ENCODE results near the gene TYW3. TPM values are rescaled to one million over a fixed set of nuclear protein-coding genes. Genes with fewer than 3 reads are reported as not detected.

Gene TYW3
- total RNA-seq, 1 donor from 2014 or later = 4.3 TPM

GRCh38 chr1:74777525-74777924, 44.6 kb downstream of the TYW3 start:
- DNase-seq (ENCODE audit: low spot score) = no peak
- no peak overlapping the region for H3K4me3 Mint-ChIP-seq (ENCODE audit: unreplicated experiment)
- no peak overlapping the region for H3K27ac Mint-ChIP-seq (ENCODE audit: unreplicated experiment)
- no peak for TF ChIP-seq CTCF (IDR thresholded peaks at IDR 0.05)
- no peaks in the 10 kb centered on the region for H3K4me1 Mint-ChIP-seq (ENCODE audit: low read depth)
- peaks cover 27% of the 10 kb centered on the region for H3K27me3 Mint-ChIP-seq (ENCODE audit: low read depth)
- no peaks in the 10 kb centered on the region for H3K36me3 Mint-ChIP-seq (ENCODE audit: low read depth)
- H3K9me3 Mint-ChIP-seq (ENCODE audit: low read depth) = no peaks in the 10 kb centered on the region

DNA sequence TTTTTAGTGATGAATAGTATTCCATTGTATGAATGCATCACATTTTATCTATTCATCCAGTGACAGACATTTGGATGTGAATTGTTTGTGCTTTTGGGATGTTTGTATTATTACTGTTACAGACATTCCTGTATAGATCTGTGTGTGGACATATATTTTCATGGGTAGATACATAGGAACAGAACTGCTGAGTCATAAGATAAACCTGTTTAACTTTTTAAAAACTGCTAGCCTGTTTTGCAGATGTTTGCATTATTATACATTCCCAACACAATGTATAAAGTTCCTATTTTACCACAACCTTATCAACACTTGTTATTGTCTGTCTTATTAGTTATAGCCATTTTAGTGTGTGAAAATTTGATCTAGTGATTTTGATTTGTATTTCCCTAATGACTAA, 46.8 kb downstream of the TYW3 start:
- no peak overlapping the region for H3K4me3 Mint-ChIP-seq (ENCODE audit: unreplicated experiment)
- no peak overlapping the region for H3K27ac Mint-ChIP-seq (ENCODE audit: unreplicated experiment)
- no peak for TF ChIP-seq CTCF (IDR thresholded peaks at IDR 0.05)
- H3K36me3 Mint-ChIP-seq (ENCODE audit: low read depth) = no peaks in the 10 kb centered on the region
- H3K4me1 Mint-ChIP-seq (ENCODE audit: low read depth) = no peaks in the 10 kb centered on the region
- DNase-seq (ENCODE audit: low spot score) = no peak
- H3K9me3 Mint-ChIP-seq (ENCODE audit: low read depth) = no peaks in the 10 kb centered on the region
- H3K27me3 Mint-ChIP-seq (ENCODE audit: low read depth) = peaks cover 20% of the 10 kb centered on the region

DNA sequence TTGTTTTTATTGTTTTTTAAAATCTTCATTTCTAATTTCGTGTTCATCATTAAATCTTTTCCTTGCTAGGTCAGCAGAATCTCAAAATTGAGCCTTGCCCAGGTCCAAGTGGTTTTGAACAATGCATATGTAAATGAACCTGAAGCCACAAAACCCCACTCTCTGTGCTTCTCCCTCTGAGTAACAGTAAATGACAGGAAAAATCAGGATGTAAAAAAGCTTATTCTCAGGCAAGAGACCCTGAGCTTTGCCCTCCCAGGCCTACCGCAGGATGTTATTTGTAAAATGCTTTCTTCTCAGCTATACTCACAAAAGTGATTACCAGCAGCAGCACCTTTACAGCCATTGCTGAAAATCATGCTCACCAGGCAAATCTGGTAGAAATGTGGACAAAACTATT, 47.6 kb downstream of the TYW3 start:
- no peak for TF ChIP-seq CTCF (IDR thresholded peaks at IDR 0.05)
- H3K9me3 Mint-ChIP-seq (ENCODE audit: low read depth) = no peaks in the 10 kb centered on the region
- H3K4me1 Mint-ChIP-seq (ENCODE audit: low read depth) = no peaks in the 10 kb centered on the region
- no peak overlapping the region for H3K27ac Mint-ChIP-seq (ENCODE audit: unreplicated experiment)
- H3K36me3 Mint-ChIP-seq (ENCODE audit: low read depth) = no peaks in the 10 kb centered on the region
- H3K27me3 Mint-ChIP-seq (ENCODE audit: low read depth) = peaks cover 19% of the 10 kb centered on the region
- H3K4me3 Mint-ChIP-seq (ENCODE audit: unreplicated experiment) = no peak overlapping the region
- no peak for DNase-seq (ENCODE audit: low spot score)

DNA sequence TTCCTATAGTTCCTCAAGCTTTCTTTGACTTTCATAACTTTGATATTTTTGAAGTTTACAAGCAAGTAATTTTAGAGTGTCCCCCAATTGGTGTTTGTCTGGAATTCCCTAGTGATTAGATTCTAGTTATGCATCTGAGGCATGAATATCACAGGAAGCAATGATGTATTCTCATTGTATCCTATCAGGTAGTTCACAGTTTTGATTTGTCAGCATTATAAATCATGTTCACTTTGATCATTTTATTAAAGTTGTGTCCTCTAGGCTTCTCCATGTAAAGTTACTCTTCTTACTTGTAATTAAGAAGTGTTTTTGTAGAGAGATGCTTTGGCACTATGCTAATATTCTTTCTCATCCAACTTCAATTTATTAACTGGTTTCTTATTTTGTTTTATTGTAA, 53.0 kb downstream of the TYW3 start:
- Mint-ChIP-seq H3K4me1 (ENCODE audit: low read depth) (no peaks in the 10 kb centered on the region), H3K4me3 (ENCODE audit: unreplicated experiment) (no peak overlapping the region), H3K9me3 (ENCODE audit: low read depth) (no peaks in the 10 kb centered on the region), H3K27me3 (ENCODE audit: low read depth) (peaks cover 12% of the 10 kb centered on the region), H3K36me3 (ENCODE audit: low read depth) (no peaks in the 10 kb centered on the region), H3K27ac (ENCODE audit: unreplicated experiment) (no peak overlapping the region)
- no peak for TF ChIP-seq CTCF (IDR thresholded peaks at IDR 0.05)
- DNase-seq (ENCODE audit: low spot score) = no peak

GRCh38 chr1:74790453-74790852, 57.5 kb downstream of the TYW3 start:
- Mint-ChIP-seq H3K4me3 (ENCODE audit: unreplicated experiment) (no peak overlapping the region), H3K9me3 (ENCODE audit: low read depth) (no peaks in the 10 kb centered on the region), H3K27ac (ENCODE audit: unreplicated experiment) (no peak overlapping the region), H3K4me1 (ENCODE audit: low read depth) (no peaks in the 10 kb centered on the region), H3K36me3 (ENCODE audit: low read depth) (no peaks in the 10 kb centered on the region), H3K27me3 (ENCODE audit: low read depth) (peaks cover 9% of the 10 kb centered on the region)
- TF ChIP-seq CTCF (IDR thresholded peaks at IDR 0.05) = no peak
- no peak for DNase-seq (ENCODE audit: low spot score)

All from chondrocyte (in vitro differentiated cells).